HG03025 (cell line): Measurements from ENCODE around the gene IP6K1.

Experiments
- ATAC-seq: cut with Tn5 transposase; IDR thresholded peaks from one replicate; pipeline ENCODE4 v1.9.1; 2021; ENCODE audit warnings: mild to moderate bottlenecking, moderate library complexity; ENCODE audit not compliant: unreplicated experiment, low FRiP score

Gene IP6K1

GRCh38 chr3:49727924-49728361 lies 58.4 kb downstream of the IP6K1 start:
- ATAC-seq, result no peak

GRCh38 chr3:49727154-49727923 lies 59.0 kb downstream of the IP6K1 start:
- no peak for ATAC-seq

- no peak for ATAC-seq
Observed at GRCh38 chr3:49725906-49726681, 60.2 kb downstream of the IP6K1 start.

- ATAC-seq, result no peak
Observed at GRCh38 chr3:49724586-49724985, 61.8 kb downstream of the IP6K1 start.

- ATAC-seq, result peak; percentile 61
Observed at GRCh38 chr3:49723628-49724551, 62.5 kb downstream of the IP6K1 start, which contains the start of gene GMPPB. TSS of gene GMPPB (minus strand) at chr3:49723951. CDS start at chr3:49723726, 225 bp downstream.

GRCh38 chr3:49723296-49723627 lies 63.1 kb downstream of the IP6K1 start:
- ATAC-seq, result peak; percentile 24

- ATAC-seq, result no peak
Observed at GRCh38 chr3:49722896-49723295, 63.4 kb downstream of the IP6K1 start.

GRCh38 chr3:49721896-49722781 lies 64.2 kb downstream of the IP6K1 start:
- no peak for ATAC-seq

GRCh38 chr3:49721596-49721895 lies 64.8 kb downstream of the IP6K1 start:
- no peak for ATAC-seq

GRCh38 chr3:49720855-49721595 lies 65.3 kb downstream of the IP6K1 start:
- no peak for ATAC-seq

- peak; percentile 43 for ATAC-seq
Observed at GRCh38 chr3:49719214-49719884, 67.0 kb downstream of the IP6K1 start, which contains the start of gene AMIGO3. TSS of gene AMIGO3 (minus strand) at chr3:49719684. CDS start at chr3:49719465, 219 bp downstream.

GRCh38 chr3:49718858-49719213 lies 67.5 kb downstream of the IP6K1 start:
- no peak for ATAC-seq

- no peak for ATAC-seq
Observed at GRCh38 chr3:49717959-49718857, 68.1 kb downstream of the IP6K1 start.

- ATAC-seq, result no peak
Observed at GRCh38 chr3:49717211-49717958, 69.0 kb downstream of the IP6K1 start.

- ATAC-seq, result no peak
Observed at GRCh38 chr3:49716691-49717210, 69.6 kb downstream of the IP6K1 start.

- no peak for ATAC-seq
Observed at GRCh38 chr3:49716169-49716568, 70.2 kb downstream of the IP6K1 start.
